Measurements from ENCODE around the gene NTMT1. TPM values are rescaled to one million over a fixed set of nuclear protein-coding genes. Genes with fewer than 3 reads are reported as not detected.
A peak's percentile ranks its signal among the peaks of the same experiment; 100 is the strongest.

NTMT1 gene
- total RNA-seq, 4 donors from 2014 or later, result 19.6 to 28.4 (median 22.6) TPM

GRCh38 chr9:129623331-129623730, 2.6 kb upstream of the NTMT1 start:
- TF ChIP-seq POLR2A (IDR thresholded peaks at IDR 0.05), result no peak
- no peak for TF ChIP-seq CTCF (IDR thresholded peaks at IDR 0.05)
- no peaks in the 10 kb centered on the region for H3K9me3 ChIP-seq
- WGBS, 2 donors, result 71 to 75% methylated on average over 6 of the region's 6 CpGs
- H3K27me3 ChIP-seq, result no peaks in the 10 kb centered on the region
- H3K4me3 ChIP-seq (replicated peaks in 1 of 3), result no peak overlapping the region
- H3K4me1 ChIP-seq, result peaks cover 22 to 37% of the 10 kb centered on the region in 2 donors
- no peak for DNase-seq
- no peak overlapping the region for H3K27ac ChIP-seq
- no peaks in the 10 kb centered on the region for H3K36me3 ChIP-seq
- intact Hi-C loops (cut with DNase I), result no loop called here

GRCh38 chr9:129624168-129624759, 1.7 kb upstream of the NTMT1 start:
- Histone ChIP-seq H3K27ac (no peak overlapping the region), H3K36me3 (no peaks in the 10 kb centered on the region), H3K4me3 (replicated peaks in 1 of 3) (no peak overlapping the region), H3K4me1 (peaks cover 22 to 46% of the 10 kb centered on the region in 2 donors), H3K9me3 (no peaks in the 10 kb centered on the region), H3K27me3 (no peaks in the 10 kb centered on the region)
- intact Hi-C loops (cut with DNase I), result no loop called here
- no peak for TF ChIP-seq POLR2A (IDR thresholded peaks at IDR 0.05)
- peak; percentile 37 to 67 (median 52) for TF ChIP-seq CTCF (IDR thresholded peaks at IDR 0.05)
- 41 to 43% methylated on average over 12 of the region's 12 CpGs for WGBS, 2 donors
- peak; percentile 54 to 57 for DNase-seq

- intact Hi-C loops (cut with DNase I), result no loop called here
- Histone ChIP-seq H3K4me1 (peaks cover 22 to 41% of the 10 kb centered on the region in 2 donors), H3K27me3 (no peaks in the 10 kb centered on the region), H3K4me3 (replicated peaks in 1 of 3) (no peak overlapping the region), H3K36me3 (no peaks in the 10 kb centered on the region), H3K9me3 (no peaks in the 10 kb centered on the region), H3K27ac (no peak overlapping the region)
- 46 to 53% methylated on average over 9 of the region's 9 CpGs for WGBS, 2 donors
- no peak for DNase-seq
- TF ChIP-seq CTCF (IDR thresholded peaks at IDR 0.05), result no peak
These were observed 1.0 kb upstream of the NTMT1 start for GRCh38 chr9:129624947-129625346.

GRCh38 chr9:129626625-129627284, 792 bp downstream of the NTMT1 start:
- H3K9me3 ChIP-seq, result no peaks in the 10 kb centered on the region
- intact Hi-C loops (cut with DNase I), result no loop called here
- peak overlapping the region; percentile 28 to 72 (median 51) for H3K4me3 ChIP-seq (replicated peaks in 1 of 3)
- no peaks in the 10 kb centered on the region for H3K27me3 ChIP-seq
- peak in 1 of 2 donors; percentile 36 for DNase-seq
- TF ChIP-seq CTCF (IDR thresholded peaks at IDR 0.05) (no peak), POLR2A (IDR thresholded peaks at IDR 0.05) (no peak)
- peak overlapping the region; percentile 48 to 90 (median 70) for H3K27ac ChIP-seq
- H3K4me1 ChIP-seq, result peaks cover 21 to 43% of the 10 kb centered on the region in 2 donors
- no peaks in the 10 kb centered on the region for H3K36me3 ChIP-seq
- WGBS, 2 donors, result 6 to 7% methylated on average over 19 to 20 of the region's 20 CpGs

Measured in thyroid gland (tissue), 4 donors.